GM12878 (cell line): ENCODE results near the gene TCF7L1. TPM values are rescaled to one million over a fixed set of nuclear protein-coding genes. Genes with fewer than 3 reads are reported as not detected.

Source experiments
- ATAC-seq: fragments of 200-7000 bp; cut with Tn5 transposase; 3 replicates; pipeline ENCODE4 v1.9.1; 2020; ENCODE audit warnings: mild to moderate bottlenecking, moderate library complexity
- BruUV-seq: library from RNA; stranded (reverse); fragments of 400-500 nt; replicated peaks from 2 replicates; lab custom pipeline; 2021; lab: Mats Ljungman, UMichigan
- CTCF ChIA-PET: fragments of 300-600 bp; sonication (Branson Sonifier 250); formaldehyde crosslinking; extraction: SDS; loops from one replicate; lab custom pipeline; 2021; ENCODE audit warnings: inconsistent platforms; lab: Yijun Ruan, JAX
- POLR2A ChIA-PET: fragments of 350-600 bp; formaldehyde crosslinking; extraction: SDS; loops from one replicate; lab custom pipeline; 2021; ENCODE audit warnings: inconsistent platforms; lab: Charles Lee
- RAD21 ChIA-PET: fragments of 300-600 bp; sonication (Branson Sonifier 250); formaldehyde crosslinking; loops from one replicate; lab custom pipeline; 2023; ENCODE audit warnings: antibody characterized with exemption; ENCODE audit not compliant: unreplicated experiment; lab: Charles Lee
- SMC1A ChIA-PET: fragments of 300-600 bp; sonication (Branson Sonifier 250); formaldehyde crosslinking; loops from one replicate; lab custom pipeline; 2023; ENCODE audit not compliant: unreplicated experiment, uncharacterized antibody; lab: Charles Lee
- DNase-seq: peaks from one replicate; pipeline ENCODE4 v3.0.0-alpha.2; 2011; ENCODE audit warnings: low read depth, low spot score
- FAIRE-seq: peaks from 3 replicates; lab custom pipeline; 2011; peaks lifted over from hg19 to GRCh38; lab: Jason Lieb, UNC
- H2AFZ ChIP-seq: 2 replicates; pipeline ENCODE4 v1.6.0; 2011; ENCODE audit warnings: low read depth, low read length, control low read depth; ENCODE audit not compliant: control insufficient read depth
- H3K27ac ChIP-seq: 2 replicates; pipeline ENCODE4 v1.5.1; 2011; ENCODE audit warnings: control low read depth; ENCODE audit not compliant: control insufficient read depth, insufficient read depth
- H3K27me3 ChIP-seq, 2 experiments: replicated peaks in 1 of 2; 2 replicates each; pipeline versions ENCODE4 v1.6.0 to v1.6.1; 2011; ENCODE audit warnings: low read length in 1 of 2; ENCODE audit not compliant: control insufficient read depth in 2 of 2, insufficient read depth in 2 of 2
- H3K36me3 ChIP-seq, 2 experiments: 2 replicates each; pipeline ENCODE4 v1.5.1; 2011; ENCODE audit warnings: low read length in 1 of 2; ENCODE audit not compliant: control insufficient read depth in 2 of 2, insufficient read depth in 2 of 2
- H3K4me1 ChIP-seq: 2 replicates; pipeline ENCODE4 v1.6.1; 2011; ENCODE audit warnings: mild to moderate bottlenecking, low read length, moderate library complexity, mixed read lengths; ENCODE audit not compliant: control insufficient read depth, insufficient read depth
- H3K4me2 ChIP-seq: 2 replicates; pipeline ENCODE4 v1.6.0; 2011; ENCODE audit warnings: control low read depth; ENCODE audit not compliant: control insufficient read depth, insufficient read depth
- H3K4me3 ChIP-seq: fragments of 200-600 bp; sonication (generic); 2 replicates; pipeline ENCODE4 v1.5.1; 2016
- H3K79me2 ChIP-seq: 2 replicates; pipeline ENCODE4 v1.6.0; 2011; ENCODE audit warnings: low read length; ENCODE audit not compliant: control insufficient read depth, insufficient read depth
- H3K9ac ChIP-seq: 2 replicates; pipeline ENCODE4 v1.8.0; 2011; ENCODE audit warnings: low read length, control low read depth, mixed read lengths; ENCODE audit not compliant: control insufficient read depth, insufficient read depth
- H3K9me3 ChIP-seq: replicated peaks from 3 replicates; pipeline ENCODE4 v1.5.1; 2011; ENCODE audit warnings: mild to moderate bottlenecking, low read length; ENCODE audit not compliant: control insufficient read depth, insufficient read depth
- H4K20me1 ChIP-seq: 2 replicates; pipeline ENCODE4 v1.6.0; 2011; ENCODE audit not compliant: control insufficient read depth, insufficient read depth
- CTCF ChIP-seq, 3 experiments: IDR thresholded peaks in 2 of 3; conservative IDR thresholded peaks in 1 of 3; 2 replicates each; pipeline ENCODE4 v1.5.1; 2011; ENCODE audit warnings: low read depth in 3 of 3, low read length in 3 of 3, mild to moderate bottlenecking in 3 of 3, control low read depth in 2 of 3, moderate library complexity in 2 of 3, inconsistent platforms in 1 of 3, mixed read lengths in 1 of 3; ENCODE audit not compliant: control insufficient read depth in 2 of 3, insufficient read depth in 1 of 3; ENCODE audit errors: extremely low read depth in 1 of 3
- CUX1 ChIP-seq: IDR thresholded peaks from 2 replicates; pipeline ENCODE4 v1.6.1; 2012; ENCODE audit warnings: improper control_type of control experiment, low read depth, low read length; ENCODE audit not compliant: insufficient replicate concordance
- E2F4 ChIP-seq: IDR thresholded peaks from 2 replicates; pipeline ENCODE4 v1.6.1; 2012; ENCODE audit warnings: low read depth, low read length, improper control_type of control experiment
- HCFC1 ChIP-seq: fragments of 150-350 bp; IDR thresholded peaks from 2 replicates; pipeline ENCODE4 v1.6.1; 2014; ENCODE audit warnings: low read length
- IKZF2 ChIP-seq, 2 experiments: fragments of 450-650 bp; IDR thresholded peaks; 2 replicates each; pipeline ENCODE4 v1.6.1; 2017; ENCODE audit warnings: mild to moderate bottlenecking in 2 of 2, moderate library complexity in 2 of 2
- JUND ChIP-seq: IDR thresholded peaks from 2 replicates; pipeline ENCODE4 v1.6.1; 2012; ENCODE audit warnings: low read depth, mild to moderate bottlenecking, low read length, improper control_type of control experiment, moderate library complexity
- RBBP5 ChIP-seq: fragments of 200-600 bp; sonication (generic); conservative IDR thresholded peaks from 2 replicates; pipeline ENCODE4 v1.6.1; 2016
- SKIL ChIP-seq: fragments of 450-650 bp; IDR thresholded peaks from 2 replicates; pipeline ENCODE4 v1.6.1; 2017; ENCODE audit warnings: mild to moderate bottlenecking, low read depth, inconsistent platforms; ENCODE audit not compliant: poor library complexity, severe bottlenecking
- SMC3 ChIP-seq: IDR thresholded peaks from 2 replicates; pipeline ENCODE4 v1.6.1; 2011; ENCODE audit warnings: low read length, improper control_type of control experiment, borderline replicate concordance
- SUPT20H ChIP-seq: IDR thresholded peaks from 2 replicates; pipeline ENCODE4 v1.6.1; 2011; ENCODE audit warnings: low read depth, mild to moderate bottlenecking, low read length, moderate library complexity, borderline replicate concordance; ENCODE audit not compliant: control insufficient read depth
- USF1 ChIP-seq: IDR thresholded peaks from 2 replicates; pipeline ENCODE4 v1.6.1; 2011; ENCODE audit warnings: borderline replicate concordance, low read depth, mild to moderate bottlenecking, moderate library complexity, mixed read lengths, low read length; ENCODE audit not compliant: insufficient read depth; ENCODE audit errors: extremely low read length
- ZNF24 ChIP-seq: fragments of 450-650 bp; IDR thresholded peaks from 2 replicates; pipeline ENCODE4 v1.6.1; 2017; ENCODE audit warnings: antibody characterized with exemption, mild to moderate bottlenecking
- WGBS: methylation state at CpG from one replicate; pipeline ENCODE4 v1.1.6; 2016; ENCODE audit warnings: low lambda C conversion rate; ENCODE audit not compliant: insufficient replicate concordance, insufficient coverage; ENCODE audit errors: missing lambda C conversion rate; 5-methylcytosine and 5-hydroxymethylcytosine counted together
- in situ Hi-C: fragments of 300-500 bp; cut with MboI; formaldehyde crosslinking; loops from 9 replicates; pipeline ENCODE4 v1.14.3; 2018; ENCODE audit warnings: mixed read lengths
- intact Hi-C: fragments of 100-400 bp; cut with micrococcal nuclease; formaldehyde crosslinking; loops from one replicate; pipeline ENCODE4 v1.14.2; 2022; ENCODE audit not compliant: unreplicated experiment
- polyA plus RNA-seq, 11 experiments: library from polyadenylated mRNA; depleted of rRNA in 4 of 11; unstranded in 6 of 11; stranded (reverse) in 5 of 11; fragments of >200 nt; fragmentation: Nextera tagmentation in 4 of 11; fragmentation: Illumina TruSeq in 1 of 11; extraction: Ambion mirVana in 4 of 11; extraction: Trizol in 1 of 11; gene quantifications; 1 replicate in 1 of 11; 2 replicates in 10 of 11; pipeline versions ENCODE4 v1.2.1 to v1.2.3, GENCODE V29; 2011 to 2016; ENCODE audit warnings: inconsistent platforms in 2 of 11, missing spikeins in 2 of 11, low read depth in 1 of 11
- total RNA-seq, 4 experiments: library from RNA; depleted of rRNA in 3 of 4; stranded (reverse); fragments of >200 nt in 3 of 4; fragmentation: Illumina TruSeq in 1 of 4; extraction: Trizol in 1 of 4; gene quantifications; 2 replicates each; pipeline versions ENCODE4 v1.2.1 to v1.2.3, GENCODE V29; 2013 to 2021

Gene TCF7L1
- total and polyA plus RNA-seq, 10 of the 15 experiments (the other 5 are each of a cell fraction or from before 2014, with no cell fraction given) = 0.03 to 0.11 (median 0.10) TPM; not detected in 7

- ATAC-seq = no peak
- Histone ChIP-seq H2AFZ (no peak overlapping the region), H3K27me3 (peaks cover 0 to 2% of the 10 kb centered on the region in 2 experiments; a peak in 2 of 4 replicates), H3K27ac (no peak overlapping the region), H3K4me2 (no peak overlapping the region), H3K36me3 (no peaks in the 10 kb centered on the region), H3K9ac (no peak overlapping the region), H3K4me1 (no peaks in the 10 kb centered on the region), H4K20me1 (no peaks in the 10 kb centered on the region), H3K9me3 (no peaks in the 10 kb centered on the region), H3K79me2 (no peaks in the 10 kb centered on the region), H3K4me3 (no peak overlapping the region)
- in situ Hi-C loops (no loop called here), intact Hi-C loops (loop anchor here (5.0 kb wide), 1 partner anchor 250 kb away; no protein-coding TSS in a partner anchor)
- ChIA-PET CTCF (no interaction called here), RAD21 (no interaction called here), SMC1A (no interaction called here), POLR2A (no interaction called here)
- FAIRE-seq = no peak
- no peak for DNase-seq
- WGBS = 74% methylated on average over 6 of the region's 6 CpGs
- no TSS peak for BruUV-seq
- TF ChIP-seq ZNF24 (no peak), USF1 (no peak), HCFC1 (no peak), JUND (no peak), IKZF2 (IDR thresholded peaks at IDR 0.05) (no peak), SKIL (no peak), CTCF (IDR thresholded peaks at IDR 0.05 in 2 of 3, conservative IDR thresholded peaks at IDR 0.05 in 1 of 3; ENCODE audit: control insufficient read depth in 2 of 3, extremely low read depth in 1 of 3, insufficient read depth in 1 of 3, low read depth in 3 of 3, low read length in 3 of 3) (no peak), SMC3 (no peak), RBBP5 (no peak), SUPT20H (no peak), CUX1 (no peak), E2F4 (no peak)
Measured at GRCh38 chr2:85302121-85302520, 168.9 kb downstream of the TCF7L1 start.
